K562 (cell line): ENCODE results near the gene SAMD14. TPM values are rescaled to one million over a fixed set of nuclear protein-coding genes. Genes with fewer than 3 reads are reported as not detected.

Experiments
- ARID2 ChIP-seq: fragments of 450-650 bp; IDR thresholded peaks from 2 replicates; pipeline ENCODE4 v1.6.1; 2017; ENCODE audit warnings: antibody characterized with exemption, mild to moderate bottlenecking
- BCOR ChIP-seq: fragments of 450-650 bp; IDR thresholded peaks from 2 replicates; pipeline ENCODE4 v1.6.1; 2016
- ETV5 ChIP-seq: sonication (generic); formaldehyde crosslinking; IDR thresholded peaks from 2 replicates; pipeline ENCODE4 v1.4.0; 2020; ENCODE audit warnings: low read depth, mild to moderate bottlenecking, missing genetic modification reagents
- HNRNPLL ChIP-seq: fragments of 200-400 bp; formaldehyde crosslinking; IDR thresholded peaks from 2 replicates; pipeline ENCODE4 v1.6.1; 2017; ENCODE audit warnings: low read length, low read depth, mild to moderate bottlenecking; ENCODE audit not compliant: poor library complexity, severe bottlenecking
- HNRNPUL1 ChIP-seq: fragments of 200-400 bp; formaldehyde crosslinking; IDR thresholded peaks from 2 replicates; pipeline ENCODE4 v1.6.1; 2017; ENCODE audit warnings: low read length
- MAZ ChIP-seq, 2 experiments: fragments of 450-650 bp in 1 of 2; sonication (generic) in 1 of 2; formaldehyde crosslinking; IDR thresholded peaks in 1 of 2; conservative IDR thresholded peaks in 1 of 2; 2 replicates each; pipeline versions ENCODE4 v1.4.0 to v1.5.0; 2020; ENCODE audit warnings: mild to moderate bottlenecking in 1 of 2, missing genetic modification reagents in 1 of 2
- PURB ChIP-seq: sonication (generic); formaldehyde crosslinking; IDR thresholded peaks from 2 replicates; pipeline ENCODE4 v1.9.0; 2021; ENCODE audit warnings: low read depth, mild to moderate bottlenecking, missing genetic modification reagents
- SMAD4 ChIP-seq: fragments of 250-450 bp; sonication (Bioruptor Pico); conservative IDR thresholded peaks from 2 replicates; pipeline ENCODE4 v1.8.0; 2021; ENCODE audit warnings: inconsistent platforms, mild to moderate bottlenecking, moderate library complexity
- SP1 ChIP-seq: sonication (generic); formaldehyde crosslinking; IDR thresholded peaks from 2 replicates; pipeline ENCODE4 v1.8.1; 2022; ENCODE audit warnings: mild to moderate bottlenecking, missing genetic modification reagents
- STAG1 ChIP-seq: sonication (generic); formaldehyde crosslinking; IDR thresholded peaks from 2 replicates; pipeline ENCODE4 v1.5.0; 2020; ENCODE audit warnings: missing genetic modification reagents, borderline replicate concordance
- TRIM28 ChIP-seq: fragments of 450-650 bp; IDR thresholded peaks from 2 replicates; pipeline ENCODE4 v1.6.1; 2017
- ZBTB17 ChIP-seq: fragments of 450-650 bp; formaldehyde crosslinking; IDR thresholded peaks from 2 replicates; pipeline ENCODE4 v1.4.0; 2020; ENCODE audit warnings: mild to moderate bottlenecking
- ZFP36 ChIP-seq: fragments of 150-350 bp; IDR thresholded peaks from 2 replicates; pipeline ENCODE4 v1.6.1; 2018; ENCODE audit warnings: low read length, low read depth; ENCODE audit not compliant: partially characterized antibody
- ZNF551 ChIP-seq: fragments of 250-450 bp; sonication (Bioruptor Pico); IDR thresholded peaks from 2 replicates; pipeline ENCODE4 v1.5.0; 2021; ENCODE audit warnings: mild to moderate bottlenecking, moderate library complexity
- polyA plus RNA-seq, 8 experiments: library from polyadenylated mRNA; depleted of rRNA in 4 of 8; stranded (reverse) in 5 of 8; unstranded in 3 of 8; fragments of >200 nt; fragmentation: Nextera tagmentation in 2 of 8; fragmentation: Illumina TruSeq in 1 of 8; extraction: Ambion mirVana in 2 of 8; extraction: Trizol in 1 of 8; gene quantifications; 2 replicates each; pipeline versions ENCODE4 v1.2.1 to v1.2.3, GENCODE V29; 2011 to 2014; ENCODE audit warnings: inconsistent platforms in 1 of 8, missing spikeins in 1 of 8
- total RNA-seq, 7 experiments: library from RNA; depleted of rRNA in 6 of 7; stranded (reverse); fragments of >200 nt in 6 of 7; fragmentation: Illumina TruSeq in 2 of 7; extraction: Trizol in 2 of 7; gene quantifications; 2 replicates each; pipeline versions ENCODE4 v1.2.1 to v1.2.3, GENCODE V29; 2011 to 2021; ENCODE audit warnings: low replicate concordance in 1 of 7
- TF ChIP-seq, protein P1 (sequence below): fragments of 250-450 bp; sonication (Bioruptor Pico); IDR thresholded peaks from 2 replicates; pipeline ENCODE4 v1.9.0; 2021; ENCODE audit warnings: mild to moderate bottlenecking
- TF ChIP-seq, protein P2 (sequence below), 2 experiments: IDR thresholded peaks; 2 replicates each; pipeline ENCODE4 v1.6.1; 2012; ENCODE audit warnings: improper control_type of control experiment in 2 of 2, low read depth in 2 of 2, low read length in 2 of 2, borderline replicate concordance in 1 of 2
- TF ChIP-seq, protein P3 (sequence below), 3 experiments: fragments of 200-800 bp in 1 of 3; sonication (Bioruptor generic) in 1 of 3; sonication (generic) in 1 of 3; formaldehyde crosslinking in 1 of 3; IDR thresholded peaks; 2 replicates each; pipeline versions ENCODE4 v1.6.1 to v1.8.0; 2016 to 2022; ENCODE audit warnings: mild to moderate bottlenecking in 2 of 3, missing compliant biosample characterization in 2 of 3, missing genetic modification characterization in 2 of 3, missing genetic modification reagents in 1 of 3
- TF ChIP-seq, protein P4 (sequence below): sonication (generic); formaldehyde crosslinking; IDR thresholded peaks from 2 replicates; pipeline ENCODE4 v1.8.1; 2023; ENCODE audit warnings: mild to moderate bottlenecking, missing genetic modification reagents
- TF ChIP-seq, protein P5 (sequence below): fragments of 450-650 bp; IDR thresholded peaks from one replicate; pipeline ENCODE4 v1.6.1; 2018; ENCODE audit warnings: mild to moderate bottlenecking, moderate library complexity; ENCODE audit not compliant: partially characterized antibody
- TF ChIP-seq, protein P6 (sequence below): fragments of 250-450 bp; sonication (Bioruptor Pico); IDR thresholded peaks from 2 replicates; pipeline ENCODE4 v1.6.1; 2021; ENCODE audit warnings: mild to moderate bottlenecking

SAMD14 gene
- total and polyA plus RNA-seq, 9 of the 15 experiments (the other 6 are each of a cell fraction or from before 2014, with no cell fraction given) = 0.04 to 0.07 TPM; not detected in 7

DNA sequence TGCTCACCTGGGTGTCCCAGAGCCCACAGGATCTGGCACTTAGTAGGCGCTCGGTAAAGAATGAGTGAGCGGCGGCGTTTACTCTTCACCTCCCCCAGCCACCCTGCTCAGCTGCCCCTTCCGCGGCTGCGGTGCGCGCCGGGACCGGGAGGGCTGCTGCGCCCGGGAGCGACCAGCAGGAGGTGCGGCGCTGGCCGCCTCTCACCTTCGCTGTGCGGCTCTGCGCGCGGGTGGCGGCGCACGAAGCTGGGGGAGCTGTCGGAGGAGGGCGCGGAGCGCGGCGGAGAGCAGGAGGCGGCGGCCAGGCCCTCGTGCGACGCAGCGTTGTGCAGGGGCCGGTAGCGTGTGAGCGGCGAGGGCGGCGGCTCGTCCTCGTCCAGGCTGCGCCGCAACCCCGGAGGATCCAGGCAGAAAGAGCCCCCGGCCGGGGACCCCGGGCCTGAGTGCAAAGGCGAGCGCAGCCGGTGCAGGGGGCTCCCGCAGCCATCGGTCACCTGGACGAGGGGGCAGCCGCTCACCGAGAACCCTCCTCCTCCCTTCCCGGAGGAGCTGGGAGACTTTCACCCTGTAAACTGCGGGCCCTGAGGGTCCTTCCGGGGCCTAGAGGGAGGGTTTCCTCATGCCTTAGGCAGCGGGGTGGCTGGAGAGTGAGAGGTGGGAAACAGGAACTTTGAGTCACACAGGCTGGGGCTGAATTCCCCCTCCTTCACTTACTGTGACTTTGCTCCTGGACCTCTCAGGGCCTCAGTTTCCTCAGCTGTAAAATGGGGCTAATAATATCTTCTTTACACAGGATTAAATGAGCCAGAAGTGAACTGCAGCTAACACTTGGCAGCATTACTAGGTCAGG lies 12.5 kb downstream of the SAMD14 start (continued):
- TF ChIP-seq STAG1 (CRISPR knock-in tag) (no peak; the same call in 1 of the 2 replicates), MAZ (CRISPR knock-in tag; conservative IDR thresholded peaks at IDR 0.05 in 1 of 2, IDR thresholded peaks at IDR 0.05 in 1 of 2) (peak; percentile 58 to 68; a peak in 3 of 4 replicates), HNRNPLL (peak; percentile 22), PURB (CRISPR knock-in tag) (no peak), ZFP36 (peak; percentile 20), SMAD4 (CRISPR knock-in tag) (no peak), BCOR (peak; percentile 69), ARID2 (no peak), TRIM28 (no peak), SP1 (CRISPR knock-in tag) (peak; percentile 28; the same call in 1 of the 2 replicates), ETV5 (CRISPR knock-in tag) (no peak), ZBTB17 (CRISPR knock-in tag) (no peak), HNRNPUL1 (no peak), ZNF551 (CRISPR knock-in tag) (no peak)
- TF ChIP-seq, protein P1, sequence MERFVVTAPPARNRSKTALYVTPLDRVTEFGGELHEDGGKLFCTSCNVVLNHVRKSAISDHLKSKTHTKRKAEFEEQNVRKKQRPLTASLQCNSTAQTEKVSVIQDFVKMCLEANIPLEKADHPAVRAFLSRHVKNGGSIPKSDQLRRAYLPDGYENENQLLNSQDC (CRISPR knock-in tag) = no peak
- TF ChIP-seq, protein P2, sequence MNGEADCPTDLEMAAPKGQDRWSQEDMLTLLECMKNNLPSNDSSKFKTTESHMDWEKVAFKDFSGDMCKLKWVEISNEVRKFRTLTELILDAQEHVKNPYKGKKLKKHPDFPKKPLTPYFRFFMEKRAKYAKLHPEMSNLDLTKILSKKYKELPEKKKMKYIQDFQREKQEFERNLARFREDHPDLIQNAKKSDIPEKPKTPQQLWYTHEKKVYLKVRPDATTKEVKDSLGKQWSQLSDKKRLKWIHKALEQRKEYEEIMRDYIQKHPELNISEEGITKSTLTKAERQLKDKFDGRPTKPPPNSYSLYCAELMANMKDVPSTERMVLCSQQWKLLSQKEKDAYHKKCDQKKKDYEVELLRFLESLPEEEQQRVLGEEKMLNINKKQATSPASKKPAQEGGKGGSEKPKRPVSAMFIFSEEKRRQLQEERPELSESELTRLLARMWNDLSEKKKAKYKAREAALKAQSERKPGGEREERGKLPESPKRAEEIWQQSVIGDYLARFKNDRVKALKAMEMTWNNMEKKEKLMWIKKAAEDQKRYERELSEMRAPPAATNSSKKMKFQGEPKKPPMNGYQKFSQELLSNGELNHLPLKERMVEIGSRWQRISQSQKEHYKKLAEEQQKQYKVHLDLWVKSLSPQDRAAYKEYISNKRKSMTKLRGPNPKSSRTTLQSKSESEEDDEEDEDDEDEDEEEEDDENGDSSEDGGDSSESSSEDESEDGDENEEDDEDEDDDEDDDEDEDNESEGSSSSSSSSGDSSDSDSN (IDR thresholded peaks at IDR 0.05; ENCODE audit: borderline replicate concordance in 1 of 2, low read depth in 2 of 2, low read length in 2 of 2) = peak; percentile 96 to 99; a peak in 3 of 4 replicates
- TF ChIP-seq, protein P3, sequence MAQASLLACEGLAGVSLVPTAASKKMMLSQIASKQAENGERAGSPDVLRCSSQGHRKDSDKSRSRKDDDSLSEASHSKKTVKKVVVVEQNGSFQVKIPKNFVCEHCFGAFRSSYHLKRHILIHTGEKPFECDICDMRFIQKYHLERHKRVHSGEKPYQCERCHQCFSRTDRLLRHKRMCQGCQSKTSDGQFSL (CRISPR knock-in tag; IDR thresholded peaks at IDR 0.05) = peak; percentile 56; the same call in 1 of the 2 replicates
- TF ChIP-seq, protein P3 (tag; IDR thresholded peaks at IDR 0.05) = no peak
- TF ChIP-seq, protein P4, sequence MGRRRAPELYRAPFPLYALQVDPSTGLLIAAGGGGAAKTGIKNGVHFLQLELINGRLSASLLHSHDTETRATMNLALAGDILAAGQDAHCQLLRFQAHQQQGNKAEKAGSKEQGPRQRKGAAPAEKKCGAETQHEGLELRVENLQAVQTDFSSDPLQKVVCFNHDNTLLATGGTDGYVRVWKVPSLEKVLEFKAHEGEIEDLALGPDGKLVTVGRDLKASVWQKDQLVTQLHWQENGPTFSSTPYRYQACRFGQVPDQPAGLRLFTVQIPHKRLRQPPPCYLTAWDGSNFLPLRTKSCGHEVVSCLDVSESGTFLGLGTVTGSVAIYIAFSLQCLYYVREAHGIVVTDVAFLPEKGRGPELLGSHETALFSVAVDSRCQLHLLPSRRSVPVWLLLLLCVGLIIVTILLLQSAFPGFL (CRISPR knock-in tag) = no peak
- TF ChIP-seq, protein P5, sequence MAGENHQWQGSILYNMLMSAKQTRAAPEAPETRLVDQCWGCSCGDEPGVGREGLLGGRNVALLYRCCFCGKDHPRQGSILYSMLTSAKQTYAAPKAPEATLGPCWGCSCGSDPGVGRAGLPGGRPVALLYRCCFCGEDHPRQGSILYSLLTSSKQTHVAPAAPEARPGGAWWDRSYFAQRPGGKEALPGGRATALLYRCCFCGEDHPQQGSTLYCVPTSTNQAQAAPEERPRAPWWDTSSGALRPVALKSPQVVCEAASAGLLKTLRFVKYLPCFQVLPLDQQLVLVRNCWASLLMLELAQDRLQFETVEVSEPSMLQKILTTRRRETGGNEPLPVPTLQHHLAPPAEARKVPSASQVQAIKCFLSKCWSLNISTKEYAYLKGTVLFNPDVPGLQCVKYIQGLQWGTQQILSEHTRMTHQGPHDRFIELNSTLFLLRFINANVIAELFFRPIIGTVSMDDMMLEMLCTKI = no peak
- TF ChIP-seq, protein P6, sequence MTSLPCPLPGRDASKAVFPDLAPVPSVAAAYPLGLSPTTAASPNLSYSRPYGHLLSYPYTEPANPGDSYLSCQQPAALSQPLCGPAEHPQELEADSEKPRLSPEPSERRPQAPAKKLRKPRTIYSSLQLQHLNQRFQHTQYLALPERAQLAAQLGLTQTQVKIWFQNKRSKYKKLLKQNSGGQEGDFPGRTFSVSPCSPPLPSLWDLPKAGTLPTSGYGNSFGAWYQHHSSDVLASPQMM (CRISPR knock-in tag) = no peak
